ENCODE data around the gene ZNF142. TPM values are rescaled to one million over a fixed set of nuclear protein-coding genes. Genes with fewer than 3 reads are reported as not detected.

The ZNF142 gene
- total RNA-seq, 1 donor = 32.9 TPM

Small RNAs within 50 kb of the gene (small RNA-seq; reads per million reads assigned to genes)
- gene RNU6-136P = not detected

Other genes starting within 250 kb of the ZNF142 start
- under 0.01 TPM for gene VIL1, start 240.5 kb downstream of the ZNF142 start, total RNA-seq
- 3.8 TPM for gene USP37, start 91.3 kb downstream of the ZNF142 start, total RNA-seq
- gene CNOT9, start 90.8 kb downstream of the ZNF142 start, total RNA-seq = 57.4 TPM
- gene PLCD4, start 51.7 kb downstream of the ZNF142 start, total RNA-seq = 0.27 TPM
- 33.4 TPM for gene BCS1L, start 60 bp upstream of the ZNF142 start, total RNA-seq
- 22.4 TPM for gene RNF25, start 12.4 kb upstream of the ZNF142 start, total RNA-seq
- gene STK36, start 12.5 kb upstream of the ZNF142 start, total RNA-seq = 18.0 TPM
- 12.1 TPM for gene TTLL4, start 51.2 kb upstream of the ZNF142 start, total RNA-seq
- gene CYP27A1, start 122.5 kb upstream of the ZNF142 start, total RNA-seq = 0.27 TPM
- gene PRKAG3, start 172.2 kb upstream of the ZNF142 start, total RNA-seq = not detected
- 0.27 TPM for gene WNT6, start 200.2 kb upstream of the ZNF142 start, total RNA-seq
- 1.1 TPM for gene WNT10A, start 221.2 kb upstream of the ZNF142 start, total RNA-seq